Smooth muscle cell of the umbilical artery (primary cell): ENCODE results near the gene FBXL7. TPM values are rescaled to one million over a fixed set of nuclear protein-coding genes. Genes with fewer than 3 reads are reported as not detected.

Experiments used
- total RNA-seq: library from RNA; depleted of rRNA; stranded (reverse); fragments of >200 nt; gene quantifications from 2 replicates; pipeline ENCODE4 v1.2.3, GENCODE V29; 2014

The FBXL7 gene
- 5.3 and 6.2 TPM in 2 replicates for total RNA-seq

GRCh38 chr5:15499528-15500324, at the start of gene FBXL7:
TSS of gene FBXL7 (plus strand) at chr5:15500180.

